NCI-H1930 (cell line): Measurements from ENCODE around the gene KLHL24.
A peak's percentile ranks its signal among the peaks of the same experiment; 100 is the strongest.
"Not testable (repeated sequence)": the region's sequence is repeated elsewhere in the genome, so short reads cannot be mapped to it uniquely, and the experiment has no call there.

Experiments used
- DNase-seq, 2 experiments: peaks; one replicate each; lab custom pipeline; 2025; lab: John Stamatoyannopoulos, UW

Gene KLHL24, protein sequence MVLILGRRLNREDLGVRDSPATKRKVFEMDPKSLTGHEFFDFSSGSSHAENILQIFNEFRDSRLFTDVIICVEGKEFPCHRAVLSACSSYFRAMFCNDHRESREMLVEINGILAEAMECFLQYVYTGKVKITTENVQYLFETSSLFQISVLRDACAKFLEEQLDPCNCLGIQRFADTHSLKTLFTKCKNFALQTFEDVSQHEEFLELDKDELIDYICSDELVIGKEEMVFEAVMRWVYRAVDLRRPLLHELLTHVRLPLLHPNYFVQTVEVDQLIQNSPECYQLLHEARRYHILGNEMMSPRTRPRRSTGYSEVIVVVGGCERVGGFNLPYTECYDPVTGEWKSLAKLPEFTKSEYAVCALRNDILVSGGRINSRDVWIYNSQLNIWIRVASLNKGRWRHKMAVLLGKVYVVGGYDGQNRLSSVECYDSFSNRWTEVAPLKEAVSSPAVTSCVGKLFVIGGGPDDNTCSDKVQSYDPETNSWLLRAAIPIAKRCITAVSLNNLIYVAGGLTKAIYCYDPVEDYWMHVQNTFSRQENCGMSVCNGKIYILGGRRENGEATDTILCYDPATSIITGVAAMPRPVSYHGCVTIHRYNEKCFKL

DNA sequence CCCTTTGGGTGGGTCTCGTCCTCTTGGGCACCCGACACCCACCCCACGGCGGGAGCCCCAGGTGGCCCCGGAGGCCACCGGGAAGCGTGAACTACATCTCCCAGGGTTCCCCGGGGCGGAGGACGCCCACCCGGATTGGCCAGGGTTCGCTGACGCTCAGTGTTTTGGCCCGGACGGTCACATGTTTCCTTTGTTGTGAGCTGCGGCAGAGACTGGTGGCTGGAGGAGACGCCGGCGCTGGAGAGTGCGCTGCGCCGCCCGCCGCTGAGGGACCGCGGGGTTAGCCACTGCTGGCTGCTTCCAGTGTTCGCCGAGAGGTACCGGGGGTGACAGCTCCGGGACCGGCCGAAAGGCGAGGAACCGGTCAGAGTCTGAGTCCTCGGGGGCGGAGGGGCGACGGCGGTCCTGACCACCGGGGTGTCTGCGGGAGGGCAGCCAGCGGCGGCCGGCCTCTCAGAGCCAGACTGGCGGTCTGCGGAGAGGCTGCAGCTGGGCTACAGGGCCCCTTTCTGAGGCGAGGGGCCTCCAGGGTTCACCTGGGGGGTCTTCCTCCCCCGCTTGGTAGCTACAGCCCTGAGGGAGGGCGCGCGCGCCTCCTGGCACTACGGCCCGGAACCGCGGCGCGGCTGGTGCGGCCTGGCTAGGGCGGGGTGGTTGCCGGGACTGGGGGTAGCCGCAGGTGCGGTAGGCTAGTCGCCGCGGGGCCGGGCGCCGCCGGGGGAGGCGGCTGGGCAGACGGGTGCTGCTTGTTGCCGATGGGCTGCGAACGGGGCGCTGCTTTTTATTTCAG is at the start of gene KLHL24:
Gene KLHL24, plus strand, starts transcription at position 193 of the 790 bp plus-strand sequence. CDS start 14,734 bp downstream, outside the sequence.
- peak; percentile 91 to 93 for DNase-seq

DNA sequence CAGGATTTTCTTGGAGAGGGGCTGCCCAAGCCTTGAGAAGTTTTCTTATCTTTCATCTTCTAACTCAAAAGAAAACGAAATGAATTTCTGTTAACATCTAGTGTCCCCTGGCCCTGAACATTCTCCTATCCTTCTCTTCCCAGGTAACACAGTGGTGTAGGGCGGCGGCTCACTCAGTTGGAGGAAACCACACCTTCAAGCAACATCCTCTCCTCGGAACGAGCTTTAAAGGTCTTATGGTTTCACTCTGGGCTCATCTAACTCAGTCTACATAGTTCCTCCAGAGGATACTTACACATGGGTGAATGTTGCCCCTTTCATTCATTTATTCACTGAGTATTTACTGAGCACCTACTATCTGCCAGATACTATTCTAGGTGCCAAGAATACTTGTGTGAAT is 48.9 kb upstream of the KLHL24 start:
- DNase-seq: no peak

DNA sequence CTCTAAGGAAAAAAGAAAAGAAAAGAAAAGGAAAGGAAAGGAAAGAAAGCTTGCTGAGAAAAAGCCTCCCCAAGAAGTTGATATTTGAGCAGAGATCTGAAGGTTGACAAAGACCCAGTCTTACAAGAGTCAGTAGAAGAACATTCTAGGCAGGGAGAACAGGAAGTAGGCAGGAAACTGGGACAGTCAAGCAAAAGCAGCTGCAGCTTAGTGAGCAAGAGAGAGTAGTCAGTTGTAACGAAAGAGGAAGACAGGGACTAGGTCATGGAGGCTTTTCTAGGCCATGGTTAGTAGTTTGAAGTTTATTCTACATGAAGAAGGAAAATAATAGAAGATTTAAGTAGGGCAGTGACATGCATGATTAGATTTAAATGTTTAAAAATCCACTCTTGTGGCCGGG is 48.1 kb upstream of the KLHL24 start:
- no peak for DNase-seq

DNA sequence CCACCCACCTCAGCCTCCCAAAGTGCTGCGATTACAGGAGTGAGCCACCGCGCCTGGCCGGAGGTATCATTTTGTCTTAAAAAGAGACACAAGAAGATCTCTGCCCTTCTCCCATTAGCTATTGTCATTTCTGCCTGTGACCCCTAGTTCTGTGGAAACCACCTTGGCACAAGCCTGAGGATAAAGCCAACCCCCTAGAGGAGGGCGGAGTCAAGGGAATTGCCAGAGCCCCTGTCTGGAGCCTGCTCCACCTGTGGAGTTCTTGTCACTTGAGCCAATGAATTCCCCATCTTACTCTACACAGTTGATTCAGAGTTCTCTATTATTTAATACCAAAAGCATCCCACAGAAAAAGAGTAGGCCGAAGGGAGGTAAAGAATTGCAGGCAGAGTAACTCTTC is 45.0 kb upstream of the KLHL24 start:
- no peak for DNase-seq

DNA sequence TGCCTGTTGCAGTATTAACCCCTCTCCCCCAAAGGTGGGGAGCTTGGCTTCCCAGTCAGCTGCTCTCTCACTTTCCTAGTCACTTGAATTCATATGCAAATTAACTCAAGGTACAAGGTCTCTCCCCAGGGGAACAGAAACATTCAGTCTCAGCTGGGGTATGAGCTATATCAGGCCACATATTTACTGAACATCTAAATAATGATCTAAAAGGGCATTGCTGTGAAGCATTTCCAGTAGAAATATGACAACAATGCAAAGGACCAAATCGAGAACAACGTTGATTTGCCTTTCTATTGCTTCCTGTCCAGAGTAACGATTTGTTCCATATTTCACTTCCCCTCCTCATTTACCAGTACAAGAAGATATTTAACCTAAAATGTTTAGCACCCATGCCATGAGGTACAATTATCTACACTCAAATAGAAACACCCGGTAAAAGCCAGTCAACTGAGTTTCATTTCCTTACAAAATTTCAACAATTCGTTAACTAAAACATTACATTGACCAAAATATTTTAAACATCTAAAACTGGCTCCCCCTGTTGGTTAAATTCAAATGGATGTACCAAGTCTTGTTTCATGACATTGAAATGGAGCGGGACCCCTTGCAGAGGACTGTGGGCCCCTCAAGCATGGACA is 43.4 kb upstream of the KLHL24 start:
- DNase-seq: no peak

DNA sequence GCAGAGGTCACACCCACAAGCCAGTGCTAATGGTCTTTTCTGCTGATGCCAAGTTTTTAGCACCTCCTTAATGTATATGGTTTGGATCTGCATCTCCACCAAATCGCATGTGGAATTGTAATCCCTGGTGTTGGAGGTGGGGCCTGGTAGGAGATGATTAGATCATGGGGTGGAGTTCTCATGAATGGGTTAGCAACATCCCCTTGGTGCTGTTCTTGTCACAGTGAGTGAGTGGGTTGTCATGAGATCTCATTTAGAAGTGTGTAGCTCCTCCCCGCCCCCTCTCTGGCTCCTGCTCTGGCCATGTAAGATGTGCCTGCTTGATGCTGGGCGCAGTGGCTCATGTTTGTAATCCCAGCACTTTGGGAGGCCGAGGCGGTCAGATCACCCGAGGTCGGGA is 42.6 kb upstream of the KLHL24 start:
- no peak for DNase-seq

DNA sequence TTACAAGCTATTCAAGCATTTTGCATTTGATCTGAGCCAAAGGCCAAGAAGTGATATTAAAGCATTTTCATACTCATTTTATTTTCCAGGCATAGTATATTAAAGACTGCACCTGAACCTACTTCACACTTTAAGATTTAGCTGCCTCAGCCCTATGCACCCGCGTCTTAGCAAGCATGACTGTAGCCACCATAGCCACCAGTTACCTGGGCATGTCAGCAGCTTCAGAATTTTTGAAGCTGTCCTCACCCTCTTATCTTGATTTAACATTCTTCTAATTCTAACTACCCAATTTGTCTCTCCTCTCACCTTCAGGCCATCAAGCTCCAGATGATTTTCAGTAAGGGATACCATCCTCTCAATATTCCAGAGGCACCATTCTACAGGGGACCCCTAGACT is 40.8 kb upstream of the KLHL24 start:
- no peak for DNase-seq

DNA sequence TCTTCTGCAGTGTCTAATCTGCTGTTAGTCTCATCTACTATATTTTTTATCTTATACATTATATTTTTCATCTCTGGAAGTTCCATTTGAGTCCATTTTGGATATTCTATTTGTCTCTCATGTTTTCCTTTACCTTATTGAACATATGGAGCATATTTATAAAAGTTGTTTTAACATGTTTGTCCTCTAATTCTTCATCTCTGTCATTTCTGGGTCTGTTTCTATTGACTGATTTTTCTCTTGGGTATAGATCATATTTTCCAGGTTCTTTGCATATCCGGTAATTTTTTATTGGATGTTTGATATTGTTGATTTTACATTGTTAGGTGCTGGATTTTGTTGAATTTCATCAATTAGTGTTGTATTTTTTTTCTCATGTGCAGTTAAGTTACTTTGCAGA is 37.5 kb upstream of the KLHL24 start:
- no peak for DNase-seq

DNA sequence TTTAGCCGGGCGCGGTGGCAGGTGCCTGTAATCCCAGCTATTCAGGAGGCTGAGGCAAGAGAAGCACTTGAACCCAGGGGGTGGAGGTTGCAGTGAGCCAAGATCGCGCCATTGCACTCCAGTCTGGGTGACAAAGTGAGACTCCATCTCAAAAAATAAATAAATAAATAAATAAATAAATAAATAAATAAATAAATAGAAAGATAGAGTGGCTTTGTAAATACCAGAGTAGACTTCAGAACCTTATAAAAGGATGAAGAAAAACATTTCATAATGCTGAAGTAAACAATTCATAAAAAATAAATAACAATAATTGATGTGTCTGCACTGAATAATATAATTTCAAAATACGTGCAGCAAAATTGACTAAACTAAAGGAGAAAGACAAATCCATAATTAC is 24.1 kb upstream of the KLHL24 start:
- DNase-seq: not testable (repeated sequence)

DNA sequence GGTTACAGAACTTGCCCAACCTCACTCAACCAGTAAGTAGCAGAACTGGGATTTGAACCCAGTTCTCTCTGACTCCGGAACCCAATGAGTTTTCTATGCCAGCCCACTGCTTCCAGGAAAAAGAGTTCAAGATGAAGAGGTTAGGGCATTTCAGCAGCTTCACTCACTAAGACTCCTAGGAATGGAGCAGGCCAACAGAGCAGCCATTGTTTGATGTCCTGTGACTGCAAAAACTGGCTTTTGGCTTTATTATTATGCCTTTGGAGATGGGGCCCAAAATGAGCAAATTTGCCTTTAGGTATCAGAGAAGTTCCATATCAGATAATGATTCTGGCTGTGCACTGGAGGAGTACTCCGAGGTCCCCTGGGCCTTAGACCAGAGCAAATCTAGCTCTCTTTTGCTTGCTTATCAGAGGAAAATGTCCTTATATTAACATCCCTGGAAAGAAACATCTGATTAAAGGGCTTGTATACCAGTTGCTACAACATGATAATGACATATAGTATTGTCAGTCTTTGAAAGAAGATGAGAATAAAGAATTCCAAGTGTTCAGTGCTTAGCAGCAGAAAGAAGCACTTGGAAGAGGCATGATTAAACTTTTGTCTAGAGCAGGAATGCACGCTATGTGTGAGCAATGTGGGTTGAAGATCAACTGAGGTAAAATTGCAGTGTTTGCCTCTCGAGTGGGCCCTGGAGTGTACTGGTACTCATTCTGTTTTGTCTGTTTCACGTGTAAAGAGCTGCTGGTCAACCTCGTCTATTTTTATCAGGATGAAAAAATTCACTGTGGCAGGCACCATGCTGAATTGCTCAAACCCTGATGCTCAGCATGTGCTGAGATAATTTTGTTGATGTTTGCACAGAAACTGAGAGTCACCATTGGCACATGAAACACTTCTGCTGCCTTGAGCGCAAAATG is 21.8 kb upstream of the KLHL24 start:
- no peak for DNase-seq

DNA sequence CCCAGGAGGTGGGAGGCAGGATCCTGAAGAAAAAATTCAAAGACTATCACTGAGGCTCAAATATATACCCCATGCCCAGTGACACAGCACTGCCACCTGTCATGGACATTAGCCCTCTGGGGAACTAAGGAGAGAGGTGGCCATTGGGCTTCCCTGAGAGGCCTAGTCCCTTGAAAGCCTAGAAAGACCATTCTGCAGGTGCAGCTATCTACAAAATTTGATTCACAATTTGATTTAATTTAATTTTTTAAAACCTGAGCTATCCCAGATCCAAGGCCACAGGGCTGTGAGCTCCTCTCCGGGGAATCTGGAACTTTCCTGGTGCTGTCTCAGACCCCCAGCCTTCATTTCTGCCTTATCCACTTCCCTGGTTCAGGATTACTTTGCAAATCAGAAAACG is 16.9 kb upstream of the KLHL24 start:
- DNase-seq: no peak

DNA sequence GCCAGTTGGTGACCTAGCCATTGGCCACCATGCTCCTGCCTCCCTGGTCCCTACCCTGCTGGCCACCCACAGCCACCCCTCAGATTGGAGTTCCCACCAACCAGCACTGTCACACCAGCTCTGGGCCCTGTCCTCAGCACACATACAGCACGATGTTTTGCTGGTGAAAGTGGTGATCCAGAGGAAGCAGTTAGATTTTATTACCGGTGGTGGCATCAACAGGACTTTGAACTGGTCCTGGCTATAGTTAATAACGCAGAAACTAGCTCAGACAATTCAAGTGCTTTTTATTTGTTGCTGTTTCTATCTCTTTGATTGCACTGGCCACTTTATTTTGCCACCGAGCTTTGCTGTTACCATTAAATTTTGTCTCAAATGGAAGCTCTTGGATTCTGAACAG is 16.4 kb upstream of the KLHL24 start:
- DNase-seq: no peak

DNA sequence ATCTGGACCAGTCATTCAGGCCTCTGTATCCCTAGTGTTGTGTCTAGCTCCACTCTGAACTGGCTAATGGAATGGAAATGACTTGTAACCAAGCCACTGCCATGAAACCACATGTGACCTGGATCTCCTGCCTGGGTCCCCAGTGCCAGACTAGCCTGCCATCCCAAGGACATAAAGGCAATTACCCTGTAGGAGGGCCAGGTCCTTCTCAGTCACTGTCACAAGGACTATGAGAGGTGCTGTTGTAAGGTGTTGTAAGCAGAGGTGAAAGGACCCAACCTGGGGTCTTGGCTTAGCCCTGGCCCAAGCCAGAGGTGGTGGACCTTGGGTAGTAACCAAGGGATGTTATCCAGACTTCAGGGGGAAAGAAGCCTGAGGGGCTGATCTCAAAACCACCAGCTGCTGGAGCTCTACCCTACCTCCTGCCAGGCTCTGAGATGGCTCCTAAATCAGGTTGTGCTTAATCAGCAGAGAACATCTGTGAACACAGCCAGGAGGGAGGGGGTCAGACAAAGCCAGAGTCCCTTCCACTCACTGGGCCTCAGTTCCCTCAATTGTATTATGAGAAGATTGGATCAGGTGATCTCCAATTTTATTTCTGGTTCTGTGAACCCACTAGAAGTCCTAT is 15.7 kb upstream of the KLHL24 start:
- DNase-seq: no peak

DNA sequence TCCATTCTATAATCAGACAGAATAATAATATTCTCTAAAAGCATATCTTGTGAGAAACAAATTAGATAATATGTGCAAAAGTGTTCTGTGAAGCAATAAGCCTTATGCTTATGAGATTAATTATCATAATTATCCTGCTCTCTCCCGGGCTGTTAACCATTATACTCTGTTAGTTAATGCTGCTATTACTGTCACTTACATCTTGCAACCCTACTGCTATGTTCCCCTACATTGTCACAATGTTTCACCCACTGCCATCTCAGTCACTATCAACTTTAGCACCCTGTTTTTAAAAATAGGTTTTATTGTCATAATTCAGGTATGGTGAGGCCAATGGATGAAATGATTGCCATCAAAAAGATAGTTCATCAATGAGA is 15.2 kb upstream of the KLHL24 start:
- no peak for DNase-seq

DNA sequence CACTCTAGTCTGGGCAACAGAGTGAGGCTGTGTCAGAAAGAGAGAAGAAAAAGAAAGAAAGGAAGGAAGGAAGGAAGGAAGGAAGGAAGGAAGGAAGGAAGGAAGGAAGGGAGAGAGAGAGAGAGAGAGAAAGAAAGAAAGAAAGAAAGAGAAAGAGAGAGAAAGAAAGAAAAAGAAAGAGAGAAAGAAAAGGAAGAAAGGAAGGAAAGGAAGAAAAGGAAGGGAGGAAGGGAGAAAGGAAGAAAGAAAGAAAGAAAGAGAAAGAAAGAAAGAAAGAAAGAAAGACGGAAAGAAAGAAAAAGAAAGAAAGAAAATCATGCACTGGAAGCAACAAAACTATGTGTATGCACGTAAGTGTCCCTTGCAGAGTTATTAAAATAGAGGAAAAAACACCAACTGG is 12.9 kb upstream of the KLHL24 start:
- DNase-seq: not testable (repeated sequence)

DNA sequence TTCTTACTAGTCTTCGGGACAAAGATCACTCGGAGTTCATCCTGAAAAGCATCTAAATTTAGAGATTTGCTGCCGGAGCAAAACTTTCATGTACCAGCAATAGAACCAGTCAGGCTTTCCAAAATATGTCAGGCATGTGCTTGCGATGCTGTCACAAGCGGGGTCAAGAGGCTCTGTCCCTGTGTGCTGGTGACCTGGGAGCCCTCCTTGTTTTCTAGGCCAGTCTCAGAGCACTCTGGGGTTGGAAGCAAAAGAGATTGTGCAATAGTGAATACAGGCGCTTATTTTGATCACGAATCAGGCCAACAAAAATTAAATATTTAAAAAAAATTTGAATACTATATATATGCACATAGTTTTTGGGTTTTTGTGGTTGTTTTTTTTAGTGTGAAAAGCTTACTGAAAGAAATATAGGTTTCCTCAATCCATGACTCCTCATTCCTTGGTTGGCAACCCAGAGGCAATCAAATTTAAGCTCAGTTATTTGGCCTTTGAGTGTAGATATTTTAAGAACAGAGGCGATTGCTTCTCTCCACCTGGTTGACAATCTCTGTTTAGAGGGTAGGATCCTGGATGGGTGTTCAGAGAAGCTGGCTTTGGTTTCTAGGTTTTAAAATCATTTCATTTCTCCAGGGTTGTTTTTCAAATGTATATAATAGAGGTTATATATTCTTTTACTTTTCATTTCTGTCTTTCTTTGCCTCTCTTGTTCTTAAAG is 8.4 kb upstream of the KLHL24 start:
- DNase-seq: no peak

DNA sequence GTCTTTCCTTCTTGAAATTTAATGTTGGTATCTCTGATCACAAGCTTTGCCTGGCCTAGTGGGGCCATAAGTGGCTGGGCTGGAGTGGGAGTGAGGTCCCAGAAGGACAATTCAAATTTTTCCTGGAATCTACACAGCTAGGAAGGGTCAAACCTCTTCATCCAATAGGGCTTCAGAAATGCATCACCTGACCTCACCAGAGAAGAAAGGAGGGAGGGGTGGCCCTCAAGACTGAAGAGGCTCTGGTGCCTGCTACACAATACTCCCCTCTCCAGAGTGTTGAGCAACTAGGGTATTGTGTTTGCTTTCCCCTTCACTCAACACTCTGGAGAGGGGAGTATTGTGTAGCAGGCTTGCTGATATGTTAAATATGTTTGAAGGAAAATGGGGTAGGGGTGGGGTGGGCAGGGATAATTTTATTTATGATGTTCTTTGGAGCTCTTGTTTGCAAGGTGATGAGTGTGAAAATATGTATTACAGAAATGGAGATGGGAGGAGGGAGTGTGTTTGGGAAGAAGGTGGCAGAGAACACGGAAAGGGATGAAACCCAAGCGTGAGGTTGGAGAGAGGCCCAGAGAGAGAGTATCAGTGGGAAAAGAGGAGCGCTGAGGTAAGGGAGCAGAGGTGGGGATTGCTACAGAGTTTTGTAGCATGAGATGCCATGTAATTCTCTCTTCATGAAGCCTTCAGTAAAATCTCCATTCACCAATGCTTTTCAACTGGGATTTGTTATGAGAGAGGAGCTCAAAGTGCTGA is 5.7 kb upstream of the KLHL24 start:
- DNase-seq: no peak

DNA sequence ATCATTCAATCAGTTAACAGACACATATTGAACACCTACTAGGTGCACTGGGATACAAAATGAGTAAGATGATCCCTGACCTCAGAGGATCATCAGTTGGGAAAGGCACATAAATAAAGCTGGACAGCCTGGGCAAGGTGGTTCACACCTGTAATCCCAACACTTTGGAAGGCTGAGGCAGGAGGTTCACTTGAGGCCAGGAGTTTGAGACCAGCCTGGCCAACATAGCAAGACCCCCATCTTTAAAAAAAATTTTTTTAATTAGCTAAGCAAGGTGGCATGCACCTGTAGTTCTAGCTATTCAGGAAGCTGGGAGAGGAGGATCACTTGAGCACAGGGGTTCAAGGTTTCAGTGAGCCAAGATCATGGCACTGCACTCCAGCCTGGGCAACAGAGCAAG is 3.7 kb upstream of the KLHL24 start:
- no peak for DNase-seq

DNA sequence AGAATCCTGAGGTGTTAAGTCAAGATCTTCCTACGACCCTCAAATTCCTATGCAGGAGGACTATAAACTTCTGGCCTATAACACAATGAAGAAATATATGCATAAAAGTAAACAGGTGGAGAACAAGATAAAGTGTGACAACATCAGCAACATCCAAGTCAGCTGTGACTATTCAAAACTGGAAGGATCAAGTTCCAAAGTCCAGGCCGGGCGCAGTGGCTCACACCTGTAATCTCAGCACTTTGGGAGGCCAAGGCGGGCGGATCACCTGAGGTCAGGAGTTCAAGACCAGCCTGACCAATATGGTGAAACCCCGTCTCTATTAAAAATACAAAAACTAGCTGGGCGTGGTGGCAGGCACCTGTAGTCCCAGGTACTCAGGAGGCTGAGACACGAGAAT is 2.7 kb upstream of the KLHL24 start:
- DNase-seq: not testable (repeated sequence)

DNA sequence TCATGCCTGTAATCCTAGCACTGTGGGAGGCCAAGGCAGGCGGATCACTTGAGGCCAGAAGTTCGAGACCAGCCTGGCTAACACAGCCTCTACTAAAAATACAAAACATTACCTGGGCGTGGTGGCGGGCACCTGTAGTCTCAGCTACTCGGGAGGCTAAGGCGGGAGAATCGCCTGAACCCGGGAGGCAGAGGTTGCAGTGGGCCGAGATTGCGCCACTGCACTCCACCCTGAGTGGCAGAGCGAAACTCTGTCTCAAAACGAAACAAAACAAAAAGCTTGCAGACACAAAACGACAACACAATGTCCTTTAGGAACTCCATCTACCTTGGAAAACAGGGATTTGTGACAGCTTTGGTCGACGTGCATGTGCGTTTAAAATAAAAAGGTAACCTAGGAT is 716 bp upstream of the KLHL24 start:
- no peak for DNase-seq
